Measurements from ENCODE around the gene EFTUD2. TPM values are rescaled to one million over a fixed set of nuclear protein-coding genes. Genes with fewer than 3 reads are reported as not detected.
A peak's percentile ranks its signal among the peaks of the same experiment; 100 is the strongest.

Gene EFTUD2
- total RNA-seq, 1 experiment from 2014 or later: 119 TPM

- intact Hi-C loops (cut with micrococcal nuclease): loop anchor here (10.0 kb wide), 1 partner anchor 189 kb away; no protein-coding TSS in a partner anchor
- Mint-ChIP-seq H3K27me3 (ENCODE audit: insufficient read depth, unreplicated experiment) (no peaks in the 10 kb centered on the region), H3K4me1 (ENCODE audit: insufficient read depth, unreplicated experiment) (peaks cover 36% of the 10 kb centered on the region), H3K27ac (ENCODE audit: low read depth, unreplicated experiment) (no peak overlapping the region), H3K36me3 (ENCODE audit: insufficient read depth, unreplicated experiment) (no peaks in the 10 kb centered on the region), H3K4me3 (ENCODE audit: unreplicated experiment) (no peak overlapping the region), H3K9me3 (ENCODE audit: unreplicated experiment) (no peaks in the 10 kb centered on the region)
- ChIA-PET POLR2A (interaction anchor here (0.5 kb wide), 1 partner anchor 116 kb away, joined by 3 read pairs; no protein-coding TSS in a partner anchor), CTCF (interaction anchor here (1.0 kb wide), 1 partner anchor 292 kb away, joined by 4 read pairs; no protein-coding TSS in a partner anchor)
- peak; percentile 96 for DNase-seq (ENCODE audit: unreplicated experiment)
- TF ChIP-seq, protein P1, sequence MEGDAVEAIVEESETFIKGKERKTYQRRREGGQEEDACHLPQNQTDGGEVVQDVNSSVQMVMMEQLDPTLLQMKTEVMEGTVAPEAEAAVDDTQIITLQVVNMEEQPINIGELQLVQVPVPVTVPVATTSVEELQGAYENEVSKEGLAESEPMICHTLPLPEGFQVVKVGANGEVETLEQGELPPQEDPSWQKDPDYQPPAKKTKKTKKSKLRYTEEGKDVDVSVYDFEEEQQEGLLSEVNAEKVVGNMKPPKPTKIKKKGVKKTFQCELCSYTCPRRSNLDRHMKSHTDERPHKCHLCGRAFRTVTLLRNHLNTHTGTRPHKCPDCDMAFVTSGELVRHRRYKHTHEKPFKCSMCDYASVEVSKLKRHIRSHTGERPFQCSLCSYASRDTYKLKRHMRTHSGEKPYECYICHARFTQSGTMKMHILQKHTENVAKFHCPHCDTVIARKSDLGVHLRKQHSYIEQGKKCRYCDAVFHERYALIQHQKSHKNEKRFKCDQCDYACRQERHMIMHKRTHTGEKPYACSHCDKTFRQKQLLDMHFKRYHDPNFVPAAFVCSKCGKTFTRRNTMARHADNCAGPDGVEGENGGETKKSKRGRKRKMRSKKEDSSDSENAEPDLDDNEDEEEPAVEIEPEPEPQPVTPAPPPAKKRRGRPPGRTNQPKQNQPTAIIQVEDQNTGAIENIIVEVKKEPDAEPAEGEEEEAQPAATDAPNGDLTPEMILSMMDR (IDR thresholded peaks at IDR 0.05; ENCODE audit: unreplicated experiment): no peak
- BruUV-seq (replicated peaks): no TSS peak
Observed at GRCh38 chr17:44906010-44906646, 6.9 kb upstream of the EFTUD2 start.

GRCh38 chr17:44905006-44906000 is 6.1 kb upstream of the EFTUD2 start:
- Mint-ChIP-seq H3K36me3 (ENCODE audit: insufficient read depth, unreplicated experiment) (no peaks in the 10 kb centered on the region), H3K4me3 (ENCODE audit: unreplicated experiment) (no peak overlapping the region), H3K9me3 (ENCODE audit: unreplicated experiment) (no peaks in the 10 kb centered on the region), H3K27me3 (ENCODE audit: insufficient read depth, unreplicated experiment) (no peaks in the 10 kb centered on the region), H3K27ac (ENCODE audit: low read depth, unreplicated experiment) (no peak overlapping the region), H3K4me1 (ENCODE audit: insufficient read depth, unreplicated experiment) (peaks cover 42% of the 10 kb centered on the region)
- DNase-seq (ENCODE audit: unreplicated experiment): no peak
- intact Hi-C loops (cut with micrococcal nuclease): loop anchor here (10.0 kb wide), 1 partner anchor 189 kb away; no protein-coding TSS in a partner anchor
- CTCF ChIA-PET: interaction anchor here (0.5 to 6.7 kb wide), 8 partner anchors 13 to 230 kb away, joined by 3 to 29 read pairs (median 3); partner anchors contain the start of genes ACBD4 and PLCD3
- POLR2A ChIA-PET: no interaction called here
- TF ChIP-seq, protein P1 (IDR thresholded peaks at IDR 0.05; ENCODE audit: unreplicated experiment): no peak
- BruUV-seq (replicated peaks): TSS peak; percentile 60

DNA sequence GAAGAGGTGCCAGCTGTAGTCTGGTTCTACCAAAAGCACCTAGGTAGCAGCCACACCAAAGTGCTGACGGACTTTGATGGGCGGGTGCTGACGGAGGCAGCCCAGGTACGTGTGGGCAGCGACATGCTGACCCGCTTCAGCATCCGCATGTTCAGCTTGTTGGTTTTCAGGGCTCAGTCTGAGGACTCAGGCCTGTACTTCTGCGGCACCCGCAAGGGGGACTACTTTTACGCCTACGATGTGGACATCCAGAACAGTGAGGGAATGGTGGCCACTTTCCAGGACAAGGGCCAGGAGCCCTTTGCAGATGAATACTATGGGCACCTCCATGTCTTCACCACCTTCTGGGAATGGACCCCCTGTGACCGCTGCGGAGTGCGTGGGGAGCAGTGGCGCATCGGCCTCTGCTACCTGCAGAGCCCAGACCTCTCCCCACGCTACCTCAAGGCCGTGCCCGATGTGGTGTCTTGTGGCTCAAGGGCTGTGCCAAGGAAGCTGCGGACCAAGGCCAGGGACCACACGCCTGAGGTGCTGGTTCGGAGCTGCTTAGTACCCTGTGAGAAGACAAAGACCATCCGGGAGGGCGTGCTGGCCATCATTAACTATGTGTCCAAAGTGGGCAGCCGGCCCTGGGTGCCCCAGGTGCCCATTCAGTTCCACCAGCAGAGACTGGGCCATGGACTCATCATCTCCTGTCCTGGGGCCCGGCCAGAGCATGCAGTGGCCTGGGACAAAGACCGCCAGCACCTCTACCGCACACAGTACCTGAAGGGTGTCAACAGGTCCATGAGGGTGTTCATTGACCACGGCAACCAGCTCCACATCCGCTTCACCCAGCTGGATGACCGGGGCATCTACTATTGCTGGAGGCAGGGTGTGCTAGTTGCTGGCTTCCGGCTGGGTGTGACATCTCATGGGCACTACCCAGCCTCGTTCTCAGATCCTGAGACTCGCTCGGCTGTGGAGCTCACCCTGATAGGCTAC is 5.0 kb upstream of the EFTUD2 start:
- ChIA-PET CTCF (interaction anchor here (0.6 to 6.7 kb wide), 7 partner anchors 16 to 231 kb away, joined by 3 to 29 read pairs (median 4); partner anchors contain the start of genes ACBD4 and PLCD3), POLR2A (no interaction called here)
- no peak overlapping the region for H3K27ac Mint-ChIP-seq (ENCODE audit: low read depth, unreplicated experiment)
- TF ChIP-seq, protein P1 (IDR thresholded peaks at IDR 0.05; ENCODE audit: unreplicated experiment): no peak
- no peaks in the 10 kb centered on the region for H3K9me3 Mint-ChIP-seq (ENCODE audit: unreplicated experiment)
- H3K4me1 Mint-ChIP-seq (ENCODE audit: insufficient read depth, unreplicated experiment): peaks cover 35% of the 10 kb centered on the region
- no TSS peak for BruUV-seq (replicated peaks)
- no peaks in the 10 kb centered on the region for H3K36me3 Mint-ChIP-seq (ENCODE audit: insufficient read depth, unreplicated experiment)
- no peak overlapping the region for H3K4me3 Mint-ChIP-seq (ENCODE audit: unreplicated experiment)
- no peak for DNase-seq (ENCODE audit: unreplicated experiment)
- intact Hi-C loops (cut with micrococcal nuclease): loop anchor here (10.0 kb wide), 1 partner anchor 191 kb away; no protein-coding TSS in a partner anchor
- H3K27me3 Mint-ChIP-seq (ENCODE audit: insufficient read depth, unreplicated experiment): no peaks in the 10 kb centered on the region
